ENCODE data around the gene ALOX15B. TPM values are rescaled to one million over a fixed set of nuclear protein-coding genes. Genes with fewer than 3 reads are reported as not detected.
A peak's percentile ranks its signal among the peaks of the same experiment; 100 is the strongest.

Gene ALOX15B
- total and polyA plus RNA-seq, 3 experiments from 2014 or later, result not detected

DNA sequence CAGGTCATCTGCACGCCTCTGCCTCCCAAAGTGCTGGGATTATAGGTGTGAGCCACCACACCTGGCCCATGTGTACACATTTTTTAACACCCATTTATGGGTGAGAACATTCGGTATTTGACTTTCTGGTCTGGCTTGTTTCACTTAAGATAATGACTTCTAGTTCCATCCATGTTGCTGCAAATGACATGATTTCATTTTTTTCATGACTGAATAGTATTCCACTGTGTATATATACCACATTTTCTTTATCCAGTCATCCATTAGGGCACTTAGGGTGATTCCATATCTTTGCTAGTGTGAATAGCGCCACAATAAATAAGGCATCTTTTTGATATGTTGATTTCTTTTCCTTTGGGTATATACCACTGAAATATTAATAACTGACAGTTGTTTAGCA, 43.0 kb downstream of the ALOX15B start:
- no peak overlapping the region for H3K4me3 ChIP-seq (ENCODE audit: low read length)
- peak overlapping the region in 1 of 8 donors; percentile 12 for H3K27ac Mint-ChIP-seq
- DNase-seq, result no peak
- H3K27me3 Mint-ChIP-seq, result peaks cover 6 to 9% of the 10 kb centered on the region in 2 donors
- ChIA-PET CTCF (interaction anchor here (1.5 to 3.1 kb wide), 2 partner anchors 10 to 12 kb away, joined by 5 to 11 read pairs; no protein-coding TSS in a partner anchor), POLR2A (no interaction called here)
- peaks cover 0 to 6% (median 0%) of the 10 kb centered on the region in 3 donors for H3K36me3 Mint-ChIP-seq
- H3K9me3 ChIP-seq (ENCODE audit: low read length), result no peaks in the 10 kb centered on the region
- H3K9me3 Mint-ChIP-seq, result no peaks in the 10 kb centered on the region
- H3K4me1 ChIP-seq (ENCODE audit: insufficient read depth, low read length), result peaks cover 15% of the 10 kb centered on the region
- H3K4me3 Mint-ChIP-seq, result peak overlapping the region in 1 of 7 donors; percentile 20
- no peaks in the 10 kb centered on the region for H3K36me3 ChIP-seq (ENCODE audit: insufficient read depth, low read length)
- H3K4me1 Mint-ChIP-seq, result peaks cover 4 to 18% (median 14%) of the 10 kb centered on the region in 3 donors
- H3K27me3 ChIP-seq (ENCODE audit: insufficient read depth, low read length, poor library complexity, severe bottlenecking), result no peaks in the 10 kb centered on the region
- no peak overlapping the region for H3K27ac ChIP-seq (ENCODE audit: low read depth, low read length)

DNA sequence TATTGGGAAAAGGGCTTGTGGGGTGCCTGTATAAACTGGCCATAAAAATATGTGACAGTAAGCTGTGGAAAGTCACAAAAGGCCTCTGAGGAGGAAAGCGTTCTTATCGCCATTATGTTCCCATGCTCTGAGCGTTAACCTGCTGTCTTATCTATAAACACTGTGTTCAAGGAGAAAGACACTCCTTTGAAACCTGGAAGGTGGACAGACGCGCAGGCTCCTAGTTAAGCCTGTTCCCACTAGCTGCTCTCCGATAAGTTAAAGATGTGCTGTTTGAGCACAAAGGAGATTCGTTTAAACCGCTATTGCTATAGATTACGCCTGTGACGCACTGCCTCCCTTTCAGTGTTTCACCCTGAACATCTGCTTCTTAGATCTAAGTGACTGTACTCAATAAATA, 43.4 kb downstream of the ALOX15B start:
- no peaks in the 10 kb centered on the region for H3K27me3 ChIP-seq (ENCODE audit: insufficient read depth, low read length, poor library complexity, severe bottlenecking)
- H3K4me1 ChIP-seq (ENCODE audit: insufficient read depth, low read length), result peaks cover 15% of the 10 kb centered on the region
- no peaks in the 10 kb centered on the region for H3K9me3 ChIP-seq (ENCODE audit: low read length)
- H3K27ac Mint-ChIP-seq, result no peak overlapping the region
- H3K27me3 Mint-ChIP-seq, result peaks cover 7 to 9% of the 10 kb centered on the region in 2 donors
- DNase-seq, result no peak
- ChIA-PET CTCF (interaction anchor here (3.1 kb wide), 1 partner anchor 12 kb away, joined by 11 read pairs; no protein-coding TSS in a partner anchor), POLR2A (no interaction called here)
- H3K4me3 Mint-ChIP-seq, result peak overlapping the region in 1 of 7 donors; percentile 24
- H3K36me3 Mint-ChIP-seq, result peaks cover 0 to 6% (median 0%) of the 10 kb centered on the region in 3 donors
- no peaks in the 10 kb centered on the region for H3K36me3 ChIP-seq (ENCODE audit: insufficient read depth, low read length)
- H3K27ac ChIP-seq (ENCODE audit: low read depth, low read length), result no peak overlapping the region
- peaks cover 4 to 18% (median 14%) of the 10 kb centered on the region in 3 donors for H3K4me1 Mint-ChIP-seq
- H3K9me3 Mint-ChIP-seq, result no peaks in the 10 kb centered on the region
- no peak overlapping the region for H3K4me3 ChIP-seq (ENCODE audit: low read length)

GRCh38 chr17:8084250-8084649, 45.4 kb downstream of the ALOX15B start:
- H3K4me1 ChIP-seq (ENCODE audit: insufficient read depth, low read length), result peaks cover 9% of the 10 kb centered on the region
- Mint-ChIP-seq H3K36me3 (peaks cover 0 to 6% (median 0%) of the 10 kb centered on the region in 3 donors), H3K9me3 (no peaks in the 10 kb centered on the region), H3K4me1 (peaks cover under 1 to 15% (median 11%) of the 10 kb centered on the region in 3 donors), H3K27ac (peak overlapping the region in 1 of 8 donors; percentile 42), H3K27me3 (peaks cover 14 to 16% of the 10 kb centered on the region in 2 donors), H3K4me3 (no peak overlapping the region)
- H3K9me3 ChIP-seq (ENCODE audit: low read length), result no peaks in the 10 kb centered on the region
- ChIA-PET CTCF (interaction anchor here (0.6 to 3.1 kb wide), 7 partner anchors 10 to 222 kb away, joined by 3 to 11 read pairs (median 4); partner anchors contain the start of gene ALOXE3), POLR2A (no interaction called here)
- no peaks in the 10 kb centered on the region for H3K36me3 ChIP-seq (ENCODE audit: insufficient read depth, low read length)
- no peak overlapping the region for H3K27ac ChIP-seq (ENCODE audit: low read depth, low read length)
- peaks cover 3% of the 10 kb centered on the region for H3K27me3 ChIP-seq (ENCODE audit: insufficient read depth, low read length, poor library complexity, severe bottlenecking)
- no peak overlapping the region for H3K4me3 ChIP-seq (ENCODE audit: low read length)
- DNase-seq, result no peak

- no peak for DNase-seq
- Histone ChIP-seq H3K9me3 (ENCODE audit: low read length) (no peaks in the 10 kb centered on the region), H3K4me3 (ENCODE audit: low read length) (no peak within 1 kb of the TSS), H3K4me1 (ENCODE audit: insufficient read depth, low read length) (no peaks in the 10 kb centered on the region), H3K27me3 (ENCODE audit: insufficient read depth, low read length, poor library complexity, severe bottlenecking) (peaks cover 5% of the 10 kb centered on the region), H3K27ac (ENCODE audit: low read depth, low read length) (no peak within 1 kb of the TSS), H3K36me3 (ENCODE audit: insufficient read depth, low read length) (no peaks in the 10 kb centered on the region)
- H3K27ac Mint-ChIP-seq, result no peak within 1 kb of the TSS
- H3K36me3 Mint-ChIP-seq, result no peaks in the 10 kb centered on the region
- H3K9me3 Mint-ChIP-seq, result no peaks in the 10 kb centered on the region
- POLR2A ChIA-PET, result no interaction called here
- CTCF ChIA-PET, result interaction anchor here (1.0 to 9.6 kb wide), 7 partner anchors 8 to 214 kb away, joined by 3 to 97 read pairs (median 5); partner anchors contain the start of gene ALOXE3
- no peak within 1 kb of the TSS for H3K4me3 Mint-ChIP-seq
- no peaks in the 10 kb centered on the region for H3K4me1 Mint-ChIP-seq
- H3K27me3 Mint-ChIP-seq, result peaks cover 24 to 42% of the 10 kb centered on the region in 2 donors
Observed at GRCh38 chr17:8087075-8087951, 48.5 kb downstream of the ALOX15B start, which contains the start of gene ALOX12B. ALOX12B (minus strand) TSS chr17:8087716; CDS start chr17:8087442, 274 bp downstream.

GRCh38 chr17:8087952-8088230, 49.0 kb downstream of the ALOX15B start:
- POLR2A ChIA-PET, result no interaction called here
- Mint-ChIP-seq H3K27ac (no peak overlapping the region), H3K4me1 (no peaks in the 10 kb centered on the region), H3K4me3 (no peak overlapping the region), H3K36me3 (no peaks in the 10 kb centered on the region), H3K9me3 (no peaks in the 10 kb centered on the region), H3K27me3 (peaks cover 27 to 46% of the 10 kb centered on the region in 2 donors)
- no peaks in the 10 kb centered on the region for H3K9me3 ChIP-seq (ENCODE audit: low read length)
- CTCF ChIA-PET, result interaction anchor here (1.0 to 9.6 kb wide), 5 partner anchors 9 to 213 kb away, joined by 3 to 97 read pairs (median 9); partner anchors contain the start of gene ALOXE3
- H3K27ac ChIP-seq (ENCODE audit: low read depth, low read length), result no peak overlapping the region
- H3K36me3 ChIP-seq (ENCODE audit: insufficient read depth, low read length), result no peaks in the 10 kb centered on the region
- no peak overlapping the region for H3K4me3 ChIP-seq (ENCODE audit: low read length)
- no peak for DNase-seq
- H3K4me1 ChIP-seq (ENCODE audit: insufficient read depth, low read length), result no peaks in the 10 kb centered on the region
- H3K27me3 ChIP-seq (ENCODE audit: insufficient read depth, low read length, poor library complexity, severe bottlenecking), result peaks cover 5% of the 10 kb centered on the region

GRCh38 chr17:8089728-8090127, 50.9 kb downstream of the ALOX15B start:
- Histone ChIP-seq H3K9me3 (ENCODE audit: low read length) (no peaks in the 10 kb centered on the region), H3K36me3 (ENCODE audit: insufficient read depth, low read length) (no peaks in the 10 kb centered on the region), H3K4me3 (ENCODE audit: low read length) (no peak overlapping the region), H3K4me1 (ENCODE audit: insufficient read depth, low read length) (peaks cover 2% of the 10 kb centered on the region), H3K27me3 (ENCODE audit: insufficient read depth, low read length, poor library complexity, severe bottlenecking) (peaks cover 5% of the 10 kb centered on the region), H3K27ac (ENCODE audit: low read depth, low read length) (no peak overlapping the region)
- POLR2A ChIA-PET, result interaction anchor here (0.9 kb wide), 1 partner anchor 10 kb away, joined by 3 read pairs; no protein-coding TSS in a partner anchor
- Mint-ChIP-seq H3K27ac (no peak overlapping the region), H3K27me3 (peaks cover 32 to 46% of the 10 kb centered on the region in 2 donors), H3K4me3 (no peak overlapping the region), H3K9me3 (no peaks in the 10 kb centered on the region), H3K4me1 (peaks cover 6 to 7% (median 7%) of the 10 kb centered on the region in 3 donors), H3K36me3 (no peaks in the 10 kb centered on the region)
- DNase-seq, result no peak
- CTCF ChIA-PET, result interaction anchor here (1.7 to 9.6 kb wide), 6 partner anchors 11 to 28 kb away, joined by 9 to 97 read pairs (median 25); partner anchors contain the start of gene ALOXE3

DNA sequence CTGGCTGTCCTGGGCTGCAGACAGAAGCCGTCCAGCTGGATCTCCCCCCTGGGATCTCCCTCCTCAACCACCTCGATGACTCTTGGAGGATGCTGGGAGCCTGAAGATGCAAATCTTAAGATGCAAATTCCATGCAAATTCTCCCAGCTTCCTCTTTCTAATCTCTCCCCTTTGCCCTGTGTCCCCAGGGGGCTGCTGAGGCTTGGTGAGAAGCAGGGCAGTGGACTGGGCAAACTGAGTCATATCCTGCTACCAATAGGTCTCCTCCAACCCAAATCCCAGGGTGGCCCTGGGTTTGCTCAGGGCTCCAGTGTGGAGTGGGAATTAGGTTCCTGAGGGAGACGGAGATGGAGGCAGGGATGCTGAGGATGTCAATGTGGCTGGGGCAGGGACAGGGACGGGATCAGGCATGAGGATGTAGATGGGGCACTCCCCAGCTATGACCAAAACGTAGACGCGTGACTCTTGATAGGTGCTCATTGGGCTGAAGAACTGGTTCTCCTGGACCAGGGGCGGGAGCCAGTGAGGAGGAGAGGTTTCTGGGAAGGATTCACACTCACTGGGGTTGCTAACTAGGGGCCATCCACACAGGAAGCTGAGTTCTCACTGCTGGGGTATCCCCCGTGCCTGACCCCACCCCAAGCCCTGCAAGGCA, 52.3 kb downstream of the ALOX15B start:
- Mint-ChIP-seq H3K9me3 (no peaks in the 10 kb centered on the region), H3K27ac (no peak overlapping the region)
- POLR2A ChIA-PET, result interaction anchor here (1.3 kb wide), 1 partner anchor 28 kb away, joined by 4 read pairs; no protein-coding TSS in a partner anchor

More for the DNA sequence above, 52.3 kb downstream of the ALOX15B start:
- Histone ChIP-seq H3K27ac (ENCODE audit: low read depth, low read length) (no peak overlapping the region), H3K36me3 (ENCODE audit: insufficient read depth, low read length) (no peaks in the 10 kb centered on the region), H3K27me3 (ENCODE audit: insufficient read depth, low read length, poor library complexity, severe bottlenecking) (peaks cover 5% of the 10 kb centered on the region), H3K4me1 (ENCODE audit: insufficient read depth, low read length) (peaks cover 4% of the 10 kb centered on the region), H3K9me3 (ENCODE audit: low read length) (no peaks in the 10 kb centered on the region), H3K4me3 (ENCODE audit: low read length) (no peak overlapping the region)
- H3K36me3 Mint-ChIP-seq, result no peaks in the 10 kb centered on the region
- no peak for DNase-seq
- peaks cover 25 to 42% of the 10 kb centered on the region in 2 donors for H3K27me3 Mint-ChIP-seq
- peaks cover 6 to 7% (median 7%) of the 10 kb centered on the region in 3 donors for H3K4me1 Mint-ChIP-seq
- H3K4me3 Mint-ChIP-seq, result no peak overlapping the region
- CTCF ChIA-PET, result interaction anchor here (1.0 to 9.6 kb wide), 8 partner anchors 10 to 210 kb away, joined by 3 to 97 read pairs (median 14); partner anchors contain the start of gene ALOXE3
